NK-92 (cell line): Measurements from ENCODE around the gene WRNIP1.

Source experiments
- DNase-seq: peaks from one replicate; lab custom pipeline; 2025; ENCODE audit not compliant: unreplicated experiment; lab: John Stamatoyannopoulos, UW

The WRNIP1 gene

DNA sequence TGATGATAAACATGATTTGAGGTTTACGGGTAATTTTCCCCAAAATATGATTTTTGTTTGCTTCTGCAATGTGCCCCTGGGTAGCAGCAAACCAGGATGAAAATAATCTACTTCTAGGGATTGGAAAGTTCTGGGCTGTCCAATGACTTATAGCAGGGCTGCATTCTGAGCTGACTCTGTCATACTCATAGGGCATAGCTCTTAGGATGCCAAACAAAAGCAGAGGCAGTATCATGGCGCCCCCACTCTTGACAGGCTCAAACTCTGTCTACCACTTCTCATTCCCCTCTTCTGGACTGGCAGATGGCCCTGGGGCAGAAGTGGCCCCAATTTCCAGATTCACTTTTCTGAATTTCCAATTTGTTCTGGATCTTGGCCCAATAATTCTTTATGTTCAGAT is 66.2 kb downstream of the WRNIP1 start:
- DNase-seq = no peak

DNA sequence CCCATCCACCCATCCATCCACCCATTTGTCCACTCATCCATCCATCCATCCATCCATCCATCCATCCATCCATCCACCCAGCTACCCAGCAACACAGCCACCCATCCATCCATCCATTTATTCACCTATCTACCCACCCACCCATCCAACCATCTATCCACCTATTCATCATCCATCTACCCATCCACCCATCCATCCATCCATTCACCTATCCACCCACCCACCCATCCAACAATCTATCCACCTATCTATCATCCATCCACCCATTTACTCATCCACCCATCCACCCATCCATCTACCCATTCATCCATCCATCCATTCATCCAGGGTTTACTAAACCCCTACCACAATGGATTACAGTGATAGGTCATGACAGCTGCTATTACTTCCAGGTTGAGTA is 69.1 kb downstream of the WRNIP1 start:
- no peak for DNase-seq
